Thyroid gland (tissue), 4 donors: ENCODE measurements around the gene RAB11FIP4.

Experiments used
- CTCF ChIP-seq, 6 experiments: fragments of 200-600 bp in 3 of 6; fragments of 450-650 bp in 3 of 6; sonication (generic) in 3 of 6; IDR thresholded peaks; one replicate each; pipeline ENCODE4 v1.5.1; 2016 to 2019; ENCODE audit warnings: antibody characterized with exemption in 6 of 6, mild to moderate bottlenecking in 2 of 6, inconsistent platforms in 1 of 6, moderate library complexity in 1 of 6
- POLR2A ChIP-seq, 2 donors: fragments of 450-650 bp; IDR thresholded peaks; one replicate each; pipeline ENCODE4 v1.6.1; 2017; ENCODE audit warnings: antibody characterized with exemption in 2 of 2, mild to moderate bottlenecking in 2 of 2, moderate library complexity in 1 of 2

DNA sequence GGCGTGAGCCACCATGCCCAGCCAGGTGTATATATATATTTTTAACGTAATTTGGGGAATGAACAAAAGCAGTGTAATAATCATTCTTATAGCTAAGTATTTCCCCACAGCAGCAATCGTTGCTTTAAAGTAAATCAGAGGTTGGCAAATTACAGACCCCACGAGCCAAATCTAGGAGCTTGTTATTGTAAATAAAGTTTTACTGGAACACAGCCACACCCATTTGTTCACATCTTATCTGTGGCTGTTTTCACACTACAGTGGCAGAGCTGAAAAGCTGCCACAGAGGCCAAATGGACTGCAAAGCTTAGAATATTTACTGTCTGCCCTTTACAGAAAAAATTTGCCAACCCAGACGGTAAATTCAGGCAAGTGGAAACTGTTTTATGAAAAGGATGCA, 50.8 kb downstream of the RAB11FIP4 start:
- TF ChIP-seq CTCF (IDR thresholded peaks at IDR 0.05) (no peak), POLR2A (IDR thresholded peaks at IDR 0.05) (no peak)
